ENCODE measurements around the gene BBS12. TPM values are rescaled to one million over a fixed set of nuclear protein-coding genes. Genes with fewer than 3 reads are reported as not detected.

Gene BBS12
- total RNA-seq (under 1 TPM; 0.80 to 0.84 TPM), total RNA-seq (2.4 to 19.8 (median 8.4) reads per million in 172 experiments)
- 1.7 TPM for polyA plus RNA-seq (2013, experiment 1 of 2)
- 1.6 TPM for polyA plus RNA-seq (2013, experiment 2 of 2)

- CTCF ChIA-PET, result interaction anchor here (0.9 to 2.8 kb wide), 10 partner anchors 8 to 198 kb away, joined by 3 to 15 read pairs (median 4); partner anchors contain the start of gene NUDT6
Measured at GRCh38 chr4:122732329-122733026, at the start of gene BBS12. Gene BBS12 (plus strand): TSS chr4:122732704. CDS start chr4:122741893, 9,189 bp downstream.

GRCh38 chr4:122686691-122687090, 45.8 kb upstream of the BBS12 start:
- Mint-ChIP-seq H3K27me3 (no peaks in the 10 kb centered on the region), H3K36me3 (ENCODE audit: low read depth) (no peaks in the 10 kb centered on the region), H3K9me3 (peaks cover 7% of the 10 kb centered on the region), H3K4me3 (no peak overlapping the region), H3K4me1 (ENCODE audit: low read depth) (no peaks in the 10 kb centered on the region), H3K27ac (no peak overlapping the region)
- ChIA-PET POLR2A (no interaction called here), CTCF (no interaction called here)
- Histone ChIP-seq H3K27me3 (ENCODE audit: control insufficient read depth in 1 of 2, insufficient read depth in 2 of 2, low read length in 2 of 2) (no peaks in the 10 kb centered on the region), H3K27ac (ENCODE audit: low read depth in 1 of 2, low read length in 2 of 2) (no peak overlapping the region), H3K4me3 (ENCODE audit: low read length) (no peak overlapping the region), H3K9me3 (ENCODE audit: control insufficient read depth in 1 of 2, insufficient read depth in 1 of 2, low read length in 2 of 2) (peaks cover 0 to 4% of the 10 kb centered on the region in 2 experiments), H3K36me3 (ENCODE audit: insufficient read depth, low read length) (no peaks in the 10 kb centered on the region), H3K4me1 (ENCODE audit: insufficient read depth, low read length) (no peaks in the 10 kb centered on the region)
- ATAC-seq (ENCODE audit: poor library complexity), result no peak
- intact Hi-C loops (cut with DNase I, micrococcal nuclease), result no loop called here
- no peak for DNase-seq
- TF ChIP-seq, protein P1, sequence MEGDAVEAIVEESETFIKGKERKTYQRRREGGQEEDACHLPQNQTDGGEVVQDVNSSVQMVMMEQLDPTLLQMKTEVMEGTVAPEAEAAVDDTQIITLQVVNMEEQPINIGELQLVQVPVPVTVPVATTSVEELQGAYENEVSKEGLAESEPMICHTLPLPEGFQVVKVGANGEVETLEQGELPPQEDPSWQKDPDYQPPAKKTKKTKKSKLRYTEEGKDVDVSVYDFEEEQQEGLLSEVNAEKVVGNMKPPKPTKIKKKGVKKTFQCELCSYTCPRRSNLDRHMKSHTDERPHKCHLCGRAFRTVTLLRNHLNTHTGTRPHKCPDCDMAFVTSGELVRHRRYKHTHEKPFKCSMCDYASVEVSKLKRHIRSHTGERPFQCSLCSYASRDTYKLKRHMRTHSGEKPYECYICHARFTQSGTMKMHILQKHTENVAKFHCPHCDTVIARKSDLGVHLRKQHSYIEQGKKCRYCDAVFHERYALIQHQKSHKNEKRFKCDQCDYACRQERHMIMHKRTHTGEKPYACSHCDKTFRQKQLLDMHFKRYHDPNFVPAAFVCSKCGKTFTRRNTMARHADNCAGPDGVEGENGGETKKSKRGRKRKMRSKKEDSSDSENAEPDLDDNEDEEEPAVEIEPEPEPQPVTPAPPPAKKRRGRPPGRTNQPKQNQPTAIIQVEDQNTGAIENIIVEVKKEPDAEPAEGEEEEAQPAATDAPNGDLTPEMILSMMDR (IDR thresholded peaks at IDR 0.05), result no peak

More at GRCh38 chr4:122732329-122733026, at the start of gene BBS12:
- intact Hi-C loops (cut with DNase I, micrococcal nuclease), result loop anchor here (2.0 to 10.0 kb wide), 6 partner anchors 158 to 928 kb away; partner anchors contain the start of genes BLTP1 (in 1 of the 2), EXOSC9 (in 1 of the 2), NUDT6 (in 1 of the 2) and SPRY1 (in 1 of the 2)
- Mint-ChIP-seq H3K4me1 (ENCODE audit: low read depth) (peaks cover 25% of the 10 kb centered on the region), H3K27me3 (no peaks in the 10 kb centered on the region), H3K27ac (peak within 1 kb of the TSS; percentile 96), H3K9me3 (no peaks in the 10 kb centered on the region), H3K36me3 (ENCODE audit: low read depth) (peaks cover 16% of the 10 kb centered on the region), H3K4me3 (peak within 1 kb of the TSS; percentile 97)
- POLR2A ChIA-PET, result interaction anchor here (0.6 to 2.1 kb wide), 18 partner anchors 8 to 1064 kb away, joined by 3 to 19 read pairs (median 4); partner anchors contain the start of genes BLTP1, CCNA2, EXOSC9 and IL2
- Histone ChIP-seq H3K4me3 (ENCODE audit: low read length) (peak within 1 kb of the TSS; percentile 75), H3K27me3 (ENCODE audit: control insufficient read depth in 1 of 2, insufficient read depth in 2 of 2, low read length in 2 of 2) (no peaks in the 10 kb centered on the region), H3K4me1 (ENCODE audit: insufficient read depth, low read length) (peaks cover 12% of the 10 kb centered on the region), H3K36me3 (ENCODE audit: insufficient read depth, low read length) (no peaks in the 10 kb centered on the region), H3K9me3 (ENCODE audit: control insufficient read depth in 1 of 2, insufficient read depth in 1 of 2, low read length in 2 of 2) (no peaks in the 10 kb centered on the region), H3K27ac (ENCODE audit: low read depth in 1 of 2, low read length in 2 of 2) (peak within 1 kb of the TSS; percentile 84 to 91)
- TF ChIP-seq, protein P1 (IDR thresholded peaks at IDR 0.05), result no peak
- DNase-seq, result peak; percentile 96 to 99 (median 98)
- peak; percentile 97 for ATAC-seq (ENCODE audit: poor library complexity)

DNA sequence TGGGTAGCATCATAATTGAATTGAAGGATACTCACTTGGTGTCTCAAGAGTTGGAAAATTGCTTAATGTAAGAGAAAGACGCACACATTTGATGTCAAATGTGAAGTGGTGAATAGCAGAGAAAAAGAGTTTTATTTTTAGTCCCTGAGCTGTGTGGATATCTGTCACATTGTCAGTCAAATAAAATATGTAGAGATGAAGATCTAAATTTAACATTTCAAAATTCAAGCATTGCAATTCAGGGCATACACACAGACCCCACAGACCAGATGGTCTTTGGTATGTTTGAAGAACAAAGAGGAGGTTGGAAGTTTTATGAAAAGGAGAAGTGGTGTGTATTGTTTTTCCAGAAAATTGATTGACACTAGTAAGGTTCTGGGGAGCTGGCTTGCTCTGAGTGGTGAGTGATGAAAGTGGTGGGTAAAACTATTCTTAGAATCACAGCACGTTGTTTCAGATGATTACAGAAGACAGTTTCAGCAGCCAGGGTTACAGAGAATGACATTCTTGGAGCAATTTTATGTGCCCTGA, 44.9 kb upstream of the BBS12 start:
- ChIA-PET POLR2A (no interaction called here), CTCF (interaction anchor here (0.9 kb wide), 1 partner anchor 268 kb away, joined by 3 read pairs; no protein-coding TSS in a partner anchor)
- no peaks in the 10 kb centered on the region for H3K36me3 Mint-ChIP-seq (ENCODE audit: low read depth)
- H3K4me1 Mint-ChIP-seq (ENCODE audit: low read depth), result no peaks in the 10 kb centered on the region
- Histone ChIP-seq H3K27me3 (ENCODE audit: control insufficient read depth in 1 of 2, insufficient read depth in 2 of 2, low read length in 2 of 2) (no peaks in the 10 kb centered on the region), H3K27ac (ENCODE audit: low read depth in 1 of 2, low read length in 2 of 2) (no peak overlapping the region), H3K4me1 (ENCODE audit: insufficient read depth, low read length) (no peaks in the 10 kb centered on the region), H3K4me3 (ENCODE audit: low read length) (no peak overlapping the region), H3K36me3 (ENCODE audit: insufficient read depth, low read length) (no peaks in the 10 kb centered on the region), H3K9me3 (ENCODE audit: control insufficient read depth in 1 of 2, insufficient read depth in 1 of 2, low read length in 2 of 2) (no peaks in the 10 kb centered on the region)
- no peak overlapping the region for H3K27ac Mint-ChIP-seq
- intact Hi-C loops (cut with DNase I, micrococcal nuclease), result no loop called here
- H3K9me3 Mint-ChIP-seq, result peaks cover 4% of the 10 kb centered on the region
- no peaks in the 10 kb centered on the region for H3K27me3 Mint-ChIP-seq
- no peak overlapping the region for H3K4me3 Mint-ChIP-seq
- no peak for DNase-seq
- no peak for ATAC-seq (ENCODE audit: poor library complexity)
- TF ChIP-seq, protein P1 (IDR thresholded peaks at IDR 0.05), result no peak
